HL-60 (cell line): Measurements from ENCODE around the gene SARM1.

Source experiments
- CTCF ChIP-seq: IDR thresholded peaks from one replicate; pipeline ENCODE4 v1.5.1; 2011; ENCODE audit warnings: low read length, control low read depth, inconsistent platforms; ENCODE audit not compliant: insufficient read depth
- GABPA ChIP-seq: IDR thresholded peaks from 2 replicates; pipeline ENCODE4 v1.6.1; 2012; ENCODE audit warnings: low read depth
- POLR2AphosphoS5 ChIP-seq: IDR thresholded peaks from 2 replicates; pipeline ENCODE4 v1.6.1; 2012; ENCODE audit warnings: low read depth
- REST ChIP-seq: IDR thresholded peaks from 2 replicates; pipeline ENCODE4 v1.6.1; 2012; ENCODE audit warnings: low read depth; ENCODE audit not compliant: insufficient replicate concordance

DNA sequence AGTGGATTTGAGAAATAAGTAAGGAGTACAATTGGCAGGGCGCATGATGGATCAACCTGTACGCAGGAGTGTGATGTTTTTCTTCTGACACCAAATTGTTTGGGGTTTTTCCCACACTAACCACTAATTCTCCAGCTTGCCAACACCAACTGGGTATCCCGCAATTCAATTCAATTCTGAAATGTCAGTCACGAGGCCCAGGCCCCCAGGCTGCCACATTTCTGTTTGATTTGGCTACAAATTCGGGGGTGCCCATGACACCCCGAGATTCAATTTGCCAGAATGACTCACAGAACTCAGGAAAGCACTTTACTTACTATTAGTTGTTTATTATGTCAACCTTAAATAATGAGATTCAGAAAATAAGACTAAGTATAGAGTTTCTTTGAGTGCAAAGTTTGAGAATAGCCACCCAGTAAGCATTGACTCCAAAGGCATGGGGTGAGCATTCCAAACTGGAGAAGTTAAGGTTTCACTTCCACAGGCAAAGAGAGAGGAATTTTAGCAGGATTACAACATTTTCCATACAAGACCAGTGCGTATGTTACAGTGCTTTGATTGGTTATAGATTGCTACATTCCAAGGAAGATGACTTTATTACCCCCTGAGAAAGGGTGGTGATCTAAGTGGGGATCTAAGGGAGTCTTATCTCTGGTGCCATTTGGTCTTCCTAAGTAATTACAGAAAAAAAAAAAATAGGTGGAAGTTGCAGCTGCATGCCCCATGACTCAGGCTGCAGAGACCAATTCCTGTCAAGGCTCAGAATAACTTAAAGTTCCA is 23.0 kb downstream of the SARM1 start:
- TF ChIP-seq CTCF, result no peak
- no peak for TF ChIP-seq GABPA
- TF ChIP-seq POLR2AphosphoS5, result no peak
- TF ChIP-seq REST, result no peak
